Effector memory CD4-positive, alpha-beta T cell (primary cell): Measurements from ENCODE around the gene LCE6A.
A peak's percentile ranks its signal among the peaks of the same experiment; 100 is the strongest.

ENCODE experiments used
- DNase-seq, 3 donors: peaks; one replicate each; pipeline ENCODE4 v3.0.0-alpha.2; 2020
- H3K27ac ChIP-seq: 2 replicates; pipeline ENCODE4 v1.7.0; 2013; ENCODE audit warnings: mild to moderate bottlenecking, low read length, moderate library complexity; ENCODE audit not compliant: insufficient read depth, poor library complexity, severe bottlenecking
- H3K27me3 ChIP-seq: replicated peaks from 2 replicates; pipeline ENCODE4 v1.7.0; 2013; ENCODE audit warnings: mild to moderate bottlenecking, low read length; ENCODE audit not compliant: insufficient read depth, control insufficient read depth, poor library complexity, severe bottlenecking
- H3K36me3 ChIP-seq: 2 replicates; pipeline ENCODE4 v1.7.0; 2013; ENCODE audit warnings: mild to moderate bottlenecking, low read length, moderate library complexity; ENCODE audit not compliant: control insufficient read depth, insufficient read depth
- H3K4me1 ChIP-seq: 2 replicates; pipeline ENCODE4 v1.7.0; 2013; ENCODE audit warnings: low read length, mild to moderate bottlenecking; ENCODE audit not compliant: control insufficient read depth, insufficient read depth, poor library complexity, severe bottlenecking
- H3K4me3 ChIP-seq: 2 replicates; pipeline ENCODE4 v1.7.0; 2013; ENCODE audit warnings: low read length, low read depth, mild to moderate bottlenecking; ENCODE audit not compliant: insufficient read depth, poor library complexity, severe bottlenecking
- H3K9me3 ChIP-seq: 2 replicates; pipeline ENCODE4 v1.7.0; 2013; ENCODE audit warnings: mild to moderate bottlenecking, low read length, moderate library complexity; ENCODE audit not compliant: control insufficient read depth

LCE6A gene

GRCh38 chr1:152827173-152827572 is 15.5 kb upstream of the LCE6A start, which contains the start of gene LCE1A:
Gene LCE1A, plus strand, starts transcription at chr1:152827473. Its CDS starts 0 bp downstream, at chr1:152827473.
- H3K27ac ChIP-seq, result no peak within 1 kb of the TSS
- peaks cover 3% of the 10 kb centered on the region for H3K27me3 ChIP-seq
- no peaks in the 10 kb centered on the region for H3K4me1 ChIP-seq
- no peak for DNase-seq
- no peaks in the 10 kb centered on the region for H3K9me3 ChIP-seq
- no peaks in the 10 kb centered on the region for H3K36me3 ChIP-seq
- no peak within 1 kb of the TSS for H3K4me3 ChIP-seq

GRCh38 chr1:152836870-152837269 is 5.8 kb upstream of the LCE6A start:
- Histone ChIP-seq H3K9me3 (no peaks in the 10 kb centered on the region), H3K36me3 (no peaks in the 10 kb centered on the region), H3K27ac (no peak overlapping the region), H3K4me1 (no peaks in the 10 kb centered on the region), H3K27me3 (no peaks in the 10 kb centered on the region), H3K4me3 (no peak overlapping the region)
- no peak for DNase-seq

- DNase-seq, result no peak
- Histone ChIP-seq H3K9me3 (no peaks in the 10 kb centered on the region), H3K27ac (no peak overlapping the region), H3K36me3 (no peaks in the 10 kb centered on the region), H3K4me1 (no peaks in the 10 kb centered on the region), H3K27me3 (no peaks in the 10 kb centered on the region), H3K4me3 (no peak overlapping the region)
Measured at GRCh38 chr1:152855661-152856060, 13.0 kb downstream of the LCE6A start.

- Histone ChIP-seq H3K27ac (no peak overlapping the region), H3K4me1 (no peaks in the 10 kb centered on the region), H3K27me3 (no peaks in the 10 kb centered on the region), H3K4me3 (no peak overlapping the region), H3K36me3 (no peaks in the 10 kb centered on the region), H3K9me3 (no peaks in the 10 kb centered on the region)
- DNase-seq, result no peak
Measured at GRCh38 chr1:152858062-152858461, 15.4 kb downstream of the LCE6A start.

- no peaks in the 10 kb centered on the region for H3K4me1 ChIP-seq
- H3K27me3 ChIP-seq, result peaks cover 4% of the 10 kb centered on the region
- no peak for DNase-seq
- no peaks in the 10 kb centered on the region for H3K36me3 ChIP-seq
- no peak within 1 kb of the TSS for H3K4me3 ChIP-seq
- no peak within 1 kb of the TSS for H3K27ac ChIP-seq
- no peaks in the 10 kb centered on the region for H3K9me3 ChIP-seq
Measured at GRCh38 chr1:152859696-152860095, 17.0 kb downstream of the LCE6A start, which contains the start of gene LCE7A. Gene LCE7A, plus strand, starts transcription at chr1:152859996. Its CDS starts 702 bp downstream, at chr1:152860698.

GRCh38 chr1:152860129-152860528 is 17.5 kb downstream of the LCE6A start:
- Histone ChIP-seq H3K9me3 (no peaks in the 10 kb centered on the region), H3K36me3 (no peaks in the 10 kb centered on the region), H3K4me1 (no peaks in the 10 kb centered on the region), H3K27ac (no peak overlapping the region), H3K27me3 (peaks cover 4% of the 10 kb centered on the region), H3K4me3 (no peak overlapping the region)
- no peak for DNase-seq

GRCh38 chr1:152861374-152861773 is 18.7 kb downstream of the LCE6A start:
- Histone ChIP-seq H3K4me3 (no peak overlapping the region), H3K36me3 (no peaks in the 10 kb centered on the region), H3K27ac (no peak overlapping the region), H3K27me3 (peaks cover 4% of the 10 kb centered on the region), H3K4me1 (no peaks in the 10 kb centered on the region), H3K9me3 (no peaks in the 10 kb centered on the region)
- DNase-seq, result no peak

- Histone ChIP-seq H3K36me3 (no peaks in the 10 kb centered on the region), H3K9me3 (no peaks in the 10 kb centered on the region), H3K27me3 (peaks cover 4% of the 10 kb centered on the region), H3K27ac (no peak overlapping the region), H3K4me1 (no peaks in the 10 kb centered on the region), H3K4me3 (no peak overlapping the region)
- DNase-seq, result no peak
Measured at GRCh38 chr1:152864443-152864842, 21.8 kb downstream of the LCE6A start.

- Histone ChIP-seq H3K36me3 (no peaks in the 10 kb centered on the region), H3K27me3 (peaks cover 4% of the 10 kb centered on the region), H3K27ac (no peak overlapping the region), H3K9me3 (no peaks in the 10 kb centered on the region), H3K4me3 (no peak overlapping the region), H3K4me1 (no peaks in the 10 kb centered on the region)
- no peak for DNase-seq
Measured at GRCh38 chr1:152866321-152866720, 23.7 kb downstream of the LCE6A start.

GRCh38 chr1:152869808-152870419 is 27.3 kb downstream of the LCE6A start:
- Histone ChIP-seq H3K4me1 (no peaks in the 10 kb centered on the region), H3K4me3 (no peak overlapping the region), H3K27me3 (no peaks in the 10 kb centered on the region), H3K36me3 (no peaks in the 10 kb centered on the region), H3K9me3 (no peaks in the 10 kb centered on the region), H3K27ac (no peak overlapping the region)
- peak in 2 of 3 donors; percentile 2 to 23 for DNase-seq
